GM10266 (cell line): ENCODE measurements around the gene KTI12.
A peak's percentile ranks its signal among the peaks of the same experiment; 100 is the strongest.
"Not testable (repeated sequence)": the region's sequence is repeated elsewhere in the genome, so short reads cannot be mapped to it uniquely, and the experiment has no call there.

ENCODE experiments used
- DNase-seq: peaks from one replicate; pipeline ENCODE4 v3.0.0; 2012; ENCODE audit errors: extremely low spot score
- TF ChIP-seq, protein P1 (sequence below): IDR thresholded peaks from 2 replicates; pipeline ENCODE4 v1.5.1; 2012; ENCODE audit warnings: mild to moderate bottlenecking, low read depth; ENCODE audit not compliant: control insufficient read depth, insufficient read depth; ENCODE audit errors: missing control alignments

KTI12 gene

GRCh38 chr1:52008071-52008809 lies 25.4 kb downstream of the KTI12 start:
- no peak for DNase-seq

DNA sequence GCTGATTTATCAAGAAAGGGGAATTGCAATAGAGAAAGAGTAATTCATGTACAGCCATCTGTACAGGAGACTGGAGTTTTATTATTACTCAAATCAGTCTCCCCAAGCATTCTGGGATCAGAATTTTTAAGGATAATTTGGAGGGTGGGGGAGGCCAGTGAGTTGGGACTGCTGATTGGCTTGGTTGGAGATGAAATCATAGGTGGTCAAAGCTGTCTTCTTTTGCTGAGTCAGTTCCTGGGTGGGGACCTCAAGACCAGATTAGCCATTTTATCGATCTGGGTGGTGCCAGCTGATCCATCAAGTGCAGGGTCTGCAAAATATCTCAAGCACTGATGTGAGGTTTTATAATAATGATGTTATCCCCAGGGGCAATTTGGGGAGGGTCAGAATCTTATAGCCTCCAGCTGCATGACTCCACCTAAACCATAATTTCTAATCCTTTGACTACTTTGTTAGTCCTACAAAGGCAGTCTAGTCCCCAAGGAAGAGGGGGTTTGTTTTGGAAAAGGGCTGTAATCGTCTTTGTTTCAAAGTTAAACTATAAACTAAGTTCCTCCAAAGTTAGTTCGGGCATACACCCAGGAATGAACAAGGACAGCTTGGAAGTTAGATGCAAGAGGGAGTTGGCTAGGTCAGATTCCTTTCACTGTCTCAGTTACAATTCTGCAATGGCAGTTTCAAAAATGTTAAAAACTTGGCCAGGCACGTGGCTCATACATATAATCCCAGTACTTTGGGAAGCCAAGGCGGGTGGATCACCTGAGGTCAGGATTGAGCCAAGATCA lies 26.2 kb downstream of the KTI12 start:
- TF ChIP-seq, protein P1, sequence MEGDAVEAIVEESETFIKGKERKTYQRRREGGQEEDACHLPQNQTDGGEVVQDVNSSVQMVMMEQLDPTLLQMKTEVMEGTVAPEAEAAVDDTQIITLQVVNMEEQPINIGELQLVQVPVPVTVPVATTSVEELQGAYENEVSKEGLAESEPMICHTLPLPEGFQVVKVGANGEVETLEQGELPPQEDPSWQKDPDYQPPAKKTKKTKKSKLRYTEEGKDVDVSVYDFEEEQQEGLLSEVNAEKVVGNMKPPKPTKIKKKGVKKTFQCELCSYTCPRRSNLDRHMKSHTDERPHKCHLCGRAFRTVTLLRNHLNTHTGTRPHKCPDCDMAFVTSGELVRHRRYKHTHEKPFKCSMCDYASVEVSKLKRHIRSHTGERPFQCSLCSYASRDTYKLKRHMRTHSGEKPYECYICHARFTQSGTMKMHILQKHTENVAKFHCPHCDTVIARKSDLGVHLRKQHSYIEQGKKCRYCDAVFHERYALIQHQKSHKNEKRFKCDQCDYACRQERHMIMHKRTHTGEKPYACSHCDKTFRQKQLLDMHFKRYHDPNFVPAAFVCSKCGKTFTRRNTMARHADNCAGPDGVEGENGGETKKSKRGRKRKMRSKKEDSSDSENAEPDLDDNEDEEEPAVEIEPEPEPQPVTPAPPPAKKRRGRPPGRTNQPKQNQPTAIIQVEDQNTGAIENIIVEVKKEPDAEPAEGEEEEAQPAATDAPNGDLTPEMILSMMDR: no peak
- DNase-seq: no peak

More at GRCh38 chr1:52008071-52008809, 25.4 kb downstream of the KTI12 start:
- TF ChIP-seq, protein P1: no peak

DNA sequence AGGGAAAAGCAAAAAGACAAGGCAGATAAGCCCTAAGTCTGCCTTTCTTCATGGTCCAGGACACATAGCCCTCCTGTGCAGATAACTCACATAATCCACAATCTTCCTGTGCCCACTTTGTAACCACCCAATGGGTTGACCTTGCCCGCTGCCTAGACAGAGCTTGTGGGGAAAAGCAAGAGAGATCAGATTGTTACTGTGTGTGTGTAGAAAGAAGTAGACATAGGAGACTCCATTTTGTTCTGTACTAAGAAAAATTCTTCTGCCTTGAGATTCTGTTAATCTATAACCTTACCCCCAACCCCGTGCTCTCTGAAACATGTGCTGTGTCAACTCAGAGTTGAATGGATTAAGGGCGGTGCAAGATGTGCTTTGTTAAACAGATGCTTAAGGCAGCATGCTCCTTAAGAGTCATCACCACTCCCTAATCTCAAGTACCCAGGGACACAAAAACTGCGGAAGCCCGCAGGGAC lies 27.5 kb downstream of the KTI12 start:
- not testable (repeated sequence) for DNase-seq

DNA sequence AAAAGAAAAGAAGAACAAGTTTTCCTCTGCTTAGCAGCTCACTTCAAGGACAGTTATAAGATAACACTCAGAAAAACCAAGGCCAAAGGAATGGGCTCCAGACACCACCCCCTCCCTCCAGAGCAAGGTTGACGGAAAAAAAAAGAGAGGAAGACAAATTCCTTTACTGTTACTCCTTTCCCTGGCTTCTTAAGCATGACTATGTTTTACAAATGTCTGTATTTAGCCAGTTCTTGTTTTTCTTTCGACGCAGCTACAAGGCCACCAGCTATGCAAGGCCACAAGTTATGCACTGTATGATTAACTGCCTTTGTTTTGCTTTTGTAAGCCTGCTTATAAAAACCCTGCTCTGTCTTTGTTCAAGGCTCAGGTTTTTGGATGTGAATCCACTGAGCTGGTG lies 28.1 kb downstream of the KTI12 start:
- not testable (repeated sequence) for DNase-seq

DNA sequence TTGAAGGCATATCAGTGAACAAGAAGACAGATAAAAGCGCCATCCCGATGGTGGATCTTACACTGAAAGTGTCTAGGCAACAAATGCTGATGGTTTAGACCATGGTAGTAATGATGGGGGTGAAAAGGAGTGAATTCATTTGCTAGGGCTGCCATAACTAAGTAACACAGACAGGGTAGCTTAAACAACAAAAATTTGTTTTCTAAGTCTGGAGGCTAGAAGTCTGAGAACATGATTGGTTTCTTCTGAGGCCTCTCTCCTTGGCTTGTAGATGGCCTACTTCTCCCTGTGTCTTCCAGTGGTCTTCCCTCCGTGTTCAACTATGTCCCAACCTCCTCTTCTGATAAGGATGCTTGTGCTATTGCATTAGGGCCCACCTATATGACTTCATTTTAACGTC lies 29.7 kb downstream of the KTI12 start:
- no peak for DNase-seq
- TF ChIP-seq, protein P1: no peak

DNA sequence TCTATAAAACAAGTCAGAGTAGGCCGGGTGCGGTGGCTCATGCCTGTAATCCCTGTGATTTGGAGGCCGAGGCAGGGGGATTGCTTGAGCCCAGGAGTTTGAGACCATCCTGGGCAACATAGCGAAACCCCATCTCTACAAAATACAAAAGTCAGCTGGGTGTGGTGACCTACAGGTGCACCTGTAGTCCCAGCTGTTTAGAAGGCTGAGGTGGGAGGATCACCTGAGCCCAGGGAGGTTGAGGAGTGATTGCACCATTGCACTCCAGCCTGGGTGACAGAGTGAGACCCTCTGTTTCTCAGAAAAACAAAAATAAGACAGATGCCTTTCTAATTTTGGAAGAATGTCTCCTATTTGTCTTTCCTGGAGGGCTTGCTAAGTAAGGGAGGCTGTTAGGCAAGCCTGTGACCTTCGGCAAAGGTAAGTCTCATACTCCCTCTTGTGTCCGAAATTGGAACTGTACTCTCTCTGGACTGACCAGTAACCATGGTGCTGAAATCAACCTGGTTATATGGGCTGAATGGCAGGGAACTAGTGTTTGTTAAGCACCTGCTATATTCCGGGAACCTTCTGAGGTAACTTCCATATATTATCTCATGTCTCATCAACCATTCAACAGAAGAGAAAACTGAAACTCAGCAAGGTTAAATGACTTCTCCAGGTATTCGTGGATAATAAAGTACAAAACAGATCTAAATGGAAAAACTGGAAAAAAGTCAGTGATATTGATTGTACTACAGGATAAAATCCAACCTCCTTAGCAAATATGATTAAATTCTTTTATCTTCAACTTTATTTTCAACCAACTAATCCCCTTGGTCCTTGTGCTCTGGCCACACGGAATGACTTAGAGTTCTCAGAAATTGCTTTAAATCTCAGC lies 31.3 kb downstream of the KTI12 start:
- TF ChIP-seq, protein P1: peak; percentile 93
- peak; percentile 83 for DNase-seq

GRCh38 chr1:51998701-51999100 lies 34.9 kb downstream of the KTI12 start:
- TF ChIP-seq, protein P1: no peak
- DNase-seq: no peak
